A673 (cell line): ENCODE results near the gene NFATC2. TPM values are rescaled to one million over a fixed set of nuclear protein-coding genes. Genes with fewer than 3 reads are reported as not detected.

Experiments used
- BruUV-seq: library from RNA; stranded (reverse); fragments of 400-500 nt; replicated peaks from 2 replicates; lab custom pipeline; 2021; lab: Mats Ljungman, UMichigan
- CTCF ChIA-PET: fragments of 300-600 bp; sonication (Branson Sonifier 250); formaldehyde crosslinking; loops from one replicate; lab custom pipeline; 2022; ENCODE audit warnings: antibody characterized with exemption; lab: Charles Lee
- POLR2A ChIA-PET: fragments of 300-600 bp; sonication (Branson Sonifier 250); formaldehyde crosslinking; loops from one replicate; lab custom pipeline; 2022; ENCODE audit warnings: antibody characterized with exemption; ENCODE audit not compliant: low non-redundant PET; lab: Charles Lee
- DNase-seq: peaks from one replicate; pipeline ENCODE4 v3.0.0-alpha.2; 2015; ENCODE audit warnings: low spot score
- H3K27ac ChIP-seq: fragments of 200-600 bp; sonication (generic); 2 replicates; pipeline ENCODE4 v1.5.1; 2016; ENCODE audit warnings: mixed run types, low read depth, mild to moderate bottlenecking, mixed read lengths, antibody characterized with exemption, low read length; ENCODE audit not compliant: poor library complexity, severe bottlenecking
- H3K27me3 ChIP-seq: fragments of 200-600 bp; sonication (generic); replicated peaks from 2 replicates; pipeline ENCODE4 v1.6.1; 2017; ENCODE audit warnings: mixed run types, low read depth, mild to moderate bottlenecking, mixed read lengths, antibody characterized with exemption, low read length; ENCODE audit not compliant: insufficient read depth, poor library complexity
- H3K36me3 ChIP-seq: fragments of 200-600 bp; sonication (generic); 2 replicates; pipeline ENCODE4 v1.6.1; 2016; ENCODE audit warnings: mixed run types, mild to moderate bottlenecking, mixed read lengths, antibody characterized with exemption, low read length; ENCODE audit not compliant: insufficient read depth, poor library complexity, severe bottlenecking
- H3K4me1 ChIP-seq: fragments of 200-600 bp; sonication (generic); 2 replicates; pipeline ENCODE4 v1.6.1; 2017; ENCODE audit warnings: mixed run types, mild to moderate bottlenecking, mixed read lengths, antibody characterized with exemption, low read length; ENCODE audit not compliant: insufficient read depth, poor library complexity, severe bottlenecking
- H3K4me3 ChIP-seq: fragments of 200-600 bp; sonication (generic); 2 replicates; pipeline ENCODE4 v1.5.1; 2016; ENCODE audit warnings: low read depth, mixed run types, mild to moderate bottlenecking, mixed read lengths, low read length; ENCODE audit not compliant: poor library complexity, severe bottlenecking
- H3K9me3 ChIP-seq: fragments of 200-600 bp; sonication (generic); 2 replicates; pipeline ENCODE4 v1.6.1; 2016; ENCODE audit warnings: mixed run types, low read depth, mild to moderate bottlenecking, mixed read lengths, antibody characterized with exemption, low read length; ENCODE audit not compliant: poor library complexity, severe bottlenecking
- EZH2 ChIP-seq: fragments of 200-600 bp; sonication (generic); IDR thresholded peaks from 2 replicates; pipeline ENCODE4 v1.6.1; 2017; ENCODE audit warnings: borderline replicate concordance, low read depth, mild to moderate bottlenecking, mixed read lengths, antibody characterized with exemption, low read length; ENCODE audit not compliant: poor library complexity, severe bottlenecking
- intact Hi-C: fragments of 100-400 bp; cut with micrococcal nuclease; formaldehyde crosslinking; loops from one replicate; pipeline ENCODE4 v1.10.0; 2022; ENCODE audit not compliant: unreplicated experiment
- total RNA-seq: library from RNA; stranded (reverse); gene quantifications from 2 replicates; pipeline ENCODE4 v1.2.3, GENCODE V29; 2021
- TF ChIP-seq, protein P1 (sequence below): fragments of 300-800, 200-600 bp; sonication (generic); conservative IDR thresholded peaks from 2 replicates; pipeline ENCODE4 v1.5.1; 2017; ENCODE audit warnings: low read depth, mild to moderate bottlenecking, antibody characterized with exemption, low read length, moderate library complexity, mixed read lengths

Gene NFATC2
- total RNA-seq, 1 experiment from 2014 or later = 0.64 TPM

DNA sequence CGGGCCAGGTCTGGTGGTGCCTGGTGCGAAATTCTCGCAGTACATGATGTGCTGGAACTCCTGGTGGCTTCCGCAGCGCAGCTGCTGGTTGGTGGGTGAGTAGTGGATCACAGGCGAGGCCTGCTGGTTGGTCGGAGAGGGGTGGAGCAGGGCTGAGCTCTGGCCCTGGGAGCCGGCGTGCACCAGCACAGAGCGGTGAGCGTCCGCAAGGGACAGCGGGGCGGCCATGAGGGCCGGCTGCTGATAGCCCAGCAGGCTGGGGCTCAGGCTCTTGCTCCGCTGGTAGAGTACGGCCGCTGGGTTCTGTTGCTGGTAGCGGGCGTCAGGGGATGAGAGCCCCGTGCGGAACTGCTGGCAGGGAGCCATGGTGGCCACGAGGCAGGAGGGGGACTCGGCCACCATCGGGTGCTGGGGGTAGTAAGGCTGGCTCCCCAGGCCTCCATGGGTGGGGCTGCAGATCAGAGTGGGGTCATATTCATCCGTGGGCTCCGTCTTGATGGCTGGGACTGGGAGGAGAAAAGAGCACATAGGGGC is 110.2 kb downstream of the NFATC2 start:
- TF ChIP-seq, protein P1, sequence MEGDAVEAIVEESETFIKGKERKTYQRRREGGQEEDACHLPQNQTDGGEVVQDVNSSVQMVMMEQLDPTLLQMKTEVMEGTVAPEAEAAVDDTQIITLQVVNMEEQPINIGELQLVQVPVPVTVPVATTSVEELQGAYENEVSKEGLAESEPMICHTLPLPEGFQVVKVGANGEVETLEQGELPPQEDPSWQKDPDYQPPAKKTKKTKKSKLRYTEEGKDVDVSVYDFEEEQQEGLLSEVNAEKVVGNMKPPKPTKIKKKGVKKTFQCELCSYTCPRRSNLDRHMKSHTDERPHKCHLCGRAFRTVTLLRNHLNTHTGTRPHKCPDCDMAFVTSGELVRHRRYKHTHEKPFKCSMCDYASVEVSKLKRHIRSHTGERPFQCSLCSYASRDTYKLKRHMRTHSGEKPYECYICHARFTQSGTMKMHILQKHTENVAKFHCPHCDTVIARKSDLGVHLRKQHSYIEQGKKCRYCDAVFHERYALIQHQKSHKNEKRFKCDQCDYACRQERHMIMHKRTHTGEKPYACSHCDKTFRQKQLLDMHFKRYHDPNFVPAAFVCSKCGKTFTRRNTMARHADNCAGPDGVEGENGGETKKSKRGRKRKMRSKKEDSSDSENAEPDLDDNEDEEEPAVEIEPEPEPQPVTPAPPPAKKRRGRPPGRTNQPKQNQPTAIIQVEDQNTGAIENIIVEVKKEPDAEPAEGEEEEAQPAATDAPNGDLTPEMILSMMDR = no peak
- TF ChIP-seq EZH2 = no peak
- Histone ChIP-seq H3K27ac (no peak overlapping the region), H3K27me3 (no peaks in the 10 kb centered on the region), H3K9me3 (no peaks in the 10 kb centered on the region), H3K4me3 (no peak overlapping the region), H3K4me1 (peaks cover 12% of the 10 kb centered on the region), H3K36me3 (no peaks in the 10 kb centered on the region)
- ChIA-PET CTCF (no interaction called here), POLR2A (no interaction called here)
- intact Hi-C loops = no loop called here
- BruUV-seq = no TSS peak
- no peak for DNase-seq

- ChIA-PET POLR2A (no interaction called here), CTCF (no interaction called here)
- H3K27me3 ChIP-seq = no peaks in the 10 kb centered on the region
- no peaks in the 10 kb centered on the region for H3K36me3 ChIP-seq
- no peaks in the 10 kb centered on the region for H3K9me3 ChIP-seq
- no peak overlapping the region for H3K4me3 ChIP-seq
- BruUV-seq = no TSS peak
- intact Hi-C loops = no loop called here
- no peak overlapping the region for H3K27ac ChIP-seq
- H3K4me1 ChIP-seq = peaks cover 12% of the 10 kb centered on the region
- DNase-seq = no peak
- TF ChIP-seq EZH2 = no peak
- TF ChIP-seq, protein P1 = no peak
Observed at GRCh38 chr20:51431321-51431720, 111.2 kb downstream of the NFATC2 start.

DNA sequence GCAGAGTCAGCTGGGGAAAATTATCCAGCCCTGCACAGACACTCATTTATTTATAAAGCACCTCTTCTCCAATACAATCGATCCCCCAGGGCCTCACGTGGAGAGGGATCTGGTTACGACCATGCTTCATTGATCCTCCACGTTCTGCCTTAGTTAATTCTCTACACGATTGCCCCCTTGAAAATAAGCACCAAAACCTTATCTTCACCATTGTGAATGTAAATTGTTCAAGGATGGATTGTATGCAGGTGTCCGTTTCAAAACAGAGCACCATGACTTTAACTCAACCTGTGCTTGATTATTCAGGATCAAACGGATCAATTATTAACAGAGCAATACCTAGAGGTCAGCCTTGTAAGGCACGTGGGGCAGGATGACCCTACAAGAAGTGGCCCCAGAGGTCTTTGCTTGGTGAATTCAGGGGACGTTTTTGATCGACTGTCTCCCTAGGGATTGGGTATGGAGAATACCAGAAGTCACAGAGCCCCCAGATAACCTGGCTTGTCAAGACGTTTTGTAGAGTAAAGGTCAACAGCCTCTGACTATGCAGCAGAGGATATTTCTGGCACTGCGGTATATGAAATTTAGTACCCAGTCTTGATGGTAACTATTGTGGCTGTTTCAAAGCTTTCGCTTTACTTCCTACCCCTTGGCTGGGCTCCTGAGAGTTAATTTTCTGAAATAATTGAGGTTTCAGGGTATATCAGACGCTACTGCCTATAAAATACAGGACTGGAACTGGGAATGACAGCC is 112.1 kb downstream of the NFATC2 start:
- Histone ChIP-seq H3K4me3 (no peak overlapping the region), H3K36me3 (no peaks in the 10 kb centered on the region), H3K4me1 (peaks cover 12% of the 10 kb centered on the region), H3K27ac (no peak overlapping the region), H3K27me3 (no peaks in the 10 kb centered on the region), H3K9me3 (no peaks in the 10 kb centered on the region)
- BruUV-seq = no TSS peak
- TF ChIP-seq EZH2 = no peak
- TF ChIP-seq, protein P1 = no peak
- ChIA-PET CTCF (no interaction called here), POLR2A (no interaction called here)
- intact Hi-C loops = no loop called here
- no peak for DNase-seq
